Measurements from ENCODE around the gene ETV2.

GRCh38 chr19:35644987-35645679, 3.6 kb downstream of the ETV2 start:
- TF ChIP-seq CTCF (IDR thresholded peaks at IDR 0.05): no peak
- no peak for TF ChIP-seq POLR2A (IDR thresholded peaks at IDR 0.05)
- no peak for TF ChIP-seq POLR2AphosphoS5 (IDR thresholded peaks at IDR 0.05)
- no peak for TF ChIP-seq EP300 (IDR thresholded peaks at IDR 0.05)
